Measurements from ENCODE around the gene EXOSC9. TPM values are rescaled to one million over a fixed set of nuclear protein-coding genes. Genes with fewer than 3 reads are reported as not detected.
"Not testable (repeated sequence)": the region's sequence is repeated elsewhere in the genome, so short reads cannot be mapped to it uniquely, and the experiment has no call there.

Gene EXOSC9, protein sequence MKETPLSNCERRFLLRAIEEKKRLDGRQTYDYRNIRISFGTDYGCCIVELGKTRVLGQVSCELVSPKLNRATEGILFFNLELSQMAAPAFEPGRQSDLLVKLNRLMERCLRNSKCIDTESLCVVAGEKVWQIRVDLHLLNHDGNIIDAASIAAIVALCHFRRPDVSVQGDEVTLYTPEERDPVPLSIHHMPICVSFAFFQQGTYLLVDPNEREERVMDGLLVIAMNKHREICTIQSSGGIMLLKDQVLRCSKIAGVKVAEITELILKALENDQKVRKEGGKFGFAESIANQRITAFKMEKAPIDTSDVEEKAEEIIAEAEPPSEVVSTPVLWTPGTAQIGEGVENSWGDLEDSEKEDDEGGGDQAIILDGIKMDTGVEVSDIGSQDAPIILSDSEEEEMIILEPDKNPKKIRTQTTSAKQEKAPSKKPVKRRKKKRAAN
- total RNA-seq, result 10 to 100 TPM; 12.5 to 16.0 (median 12.6) TPM
- long read RNA-seq, donor 1, partial matches to known transcripts, result 0 of 10 reads
- long read RNA-seq, donor 1, other reads (novel, unspliced or antisense), result 4 of 10 reads
- long read RNA-seq, donor 2, transcript EXOSC9-201 (12 exons, 1,481 nt), result major isoform, 9 of 15 reads
- long read RNA-seq, donor 2, partial matches to known transcripts, result 5 of 15 reads
- long read RNA-seq, donor 2, other reads (novel, unspliced or antisense), result 1 of 15 reads

DNA sequence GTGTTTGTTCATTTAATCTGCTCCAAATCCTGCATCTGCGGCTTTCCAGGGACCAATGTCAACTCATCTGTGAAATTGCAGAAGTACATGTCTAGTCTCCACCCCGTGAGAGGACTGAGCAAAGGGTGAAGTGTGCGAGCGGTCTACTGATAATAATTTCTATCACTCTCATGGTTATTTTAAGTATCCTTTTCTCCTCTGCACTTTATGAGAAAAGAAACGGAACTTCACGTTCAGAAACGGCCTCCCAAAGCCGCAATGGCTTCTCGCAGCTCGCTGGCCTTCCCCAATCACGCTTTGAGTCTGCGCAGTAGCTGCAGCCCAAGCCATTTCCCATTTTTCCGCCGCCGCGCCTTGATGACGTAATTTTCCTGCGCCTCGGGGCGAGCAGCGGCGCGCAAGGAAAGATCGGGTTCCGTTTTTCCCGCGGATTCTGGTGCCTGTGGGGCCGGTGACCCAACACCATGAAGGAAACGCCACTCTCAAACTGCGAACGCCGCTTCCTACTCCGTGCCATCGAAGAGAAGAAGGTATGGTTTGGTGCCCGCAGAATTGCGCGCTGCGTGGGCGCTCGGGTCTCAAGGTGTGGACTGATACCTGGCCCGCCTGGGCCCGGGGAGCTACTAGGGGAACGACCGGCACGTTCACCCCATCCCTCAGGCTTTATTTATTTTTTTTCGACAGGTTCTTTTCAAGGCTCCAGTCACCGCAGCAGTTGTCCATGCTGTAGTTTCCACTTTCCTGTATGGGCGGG lies at the start of gene EXOSC9:
Gene EXOSC9 (plus strand): TSS at position 363 of the 754 bp plus-strand sequence. CDS start 102 bp downstream, at position 465.
- intact Hi-C loops (cut with DNase I, micrococcal nuclease), result no loop called here
- H3K4me1 ChIP-seq (ENCODE audit: low read depth), result no peaks in the 10 kb centered on the region
- H3K4me3 ChIP-seq, result peak within 1 kb of the TSS; percentile 74

DNA sequence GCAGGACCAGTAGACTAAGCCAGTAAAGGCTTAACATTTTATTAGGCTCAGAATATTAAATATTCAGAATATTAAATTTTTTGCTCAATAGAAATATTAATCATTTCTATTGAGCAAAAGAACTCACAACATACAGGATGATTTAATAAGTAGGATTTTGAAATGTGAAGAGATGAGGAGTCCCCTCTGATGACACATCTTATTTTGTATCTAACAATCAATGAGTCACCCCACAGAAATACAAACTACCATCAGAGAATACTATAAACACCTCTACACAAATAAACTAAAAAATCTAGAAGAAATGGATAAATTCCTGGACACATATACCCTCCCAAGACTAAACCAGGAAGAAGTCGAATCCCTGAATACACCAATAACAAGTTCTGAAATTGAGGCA lies 49.0 kb upstream of the EXOSC9 start:
- H3K9me3 ChIP-seq; DNase-seq; H3K36me3 ChIP-seq (ENCODE audit: low read depth); intact Hi-C loops (cut with DNase I, micrococcal nuclease); H3K4me1 ChIP-seq (ENCODE audit: low read depth); H3K4me3 ChIP-seq; ATAC-seq: not testable (repeated sequence)

More for the DNA sequence above, at the start of gene EXOSC9:
- Histone ChIP-seq H3K9me3 (no peaks in the 10 kb centered on the region), H3K36me3 (ENCODE audit: low read depth) (no peaks in the 10 kb centered on the region)
- TF ChIP-seq, protein P1, sequence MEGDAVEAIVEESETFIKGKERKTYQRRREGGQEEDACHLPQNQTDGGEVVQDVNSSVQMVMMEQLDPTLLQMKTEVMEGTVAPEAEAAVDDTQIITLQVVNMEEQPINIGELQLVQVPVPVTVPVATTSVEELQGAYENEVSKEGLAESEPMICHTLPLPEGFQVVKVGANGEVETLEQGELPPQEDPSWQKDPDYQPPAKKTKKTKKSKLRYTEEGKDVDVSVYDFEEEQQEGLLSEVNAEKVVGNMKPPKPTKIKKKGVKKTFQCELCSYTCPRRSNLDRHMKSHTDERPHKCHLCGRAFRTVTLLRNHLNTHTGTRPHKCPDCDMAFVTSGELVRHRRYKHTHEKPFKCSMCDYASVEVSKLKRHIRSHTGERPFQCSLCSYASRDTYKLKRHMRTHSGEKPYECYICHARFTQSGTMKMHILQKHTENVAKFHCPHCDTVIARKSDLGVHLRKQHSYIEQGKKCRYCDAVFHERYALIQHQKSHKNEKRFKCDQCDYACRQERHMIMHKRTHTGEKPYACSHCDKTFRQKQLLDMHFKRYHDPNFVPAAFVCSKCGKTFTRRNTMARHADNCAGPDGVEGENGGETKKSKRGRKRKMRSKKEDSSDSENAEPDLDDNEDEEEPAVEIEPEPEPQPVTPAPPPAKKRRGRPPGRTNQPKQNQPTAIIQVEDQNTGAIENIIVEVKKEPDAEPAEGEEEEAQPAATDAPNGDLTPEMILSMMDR (IDR thresholded peaks at IDR 0.05), result no peak
- DNase-seq (peak; percentile 94 to 97 (median 96)), ATAC-seq (peak; percentile 99)

DNA sequence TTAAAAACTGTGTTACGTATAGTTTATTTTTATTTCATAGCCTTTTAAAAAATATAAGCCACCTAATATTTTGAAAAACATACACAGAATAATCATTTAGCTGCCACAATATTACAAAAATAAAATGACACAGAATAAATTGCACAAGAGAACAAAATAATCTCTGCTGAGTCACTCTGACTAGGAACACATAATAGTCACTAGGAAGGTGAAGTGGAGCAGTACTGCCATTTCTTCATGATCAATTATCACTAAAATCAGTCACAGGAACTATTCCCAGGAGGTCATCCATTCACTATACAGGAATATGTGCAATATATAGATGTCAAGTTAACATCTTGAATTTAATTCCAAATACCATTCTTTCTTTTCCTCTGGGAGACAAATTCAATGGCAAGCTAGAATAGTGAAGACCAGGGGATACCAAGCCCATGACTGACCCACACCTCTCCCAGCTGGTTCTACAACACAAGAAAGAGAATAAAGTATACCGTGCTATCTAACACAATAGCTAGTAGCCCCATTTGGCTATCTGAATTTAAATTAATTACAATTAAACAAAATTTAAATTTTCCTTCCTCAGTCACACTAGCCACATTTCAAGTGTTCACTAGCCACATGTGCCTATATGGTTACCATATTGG lies 42.1 kb upstream of the EXOSC9 start:
- no peak for DNase-seq
- Histone ChIP-seq H3K36me3 (ENCODE audit: low read depth) (no peaks in the 10 kb centered on the region), H3K4me3 (no peak overlapping the region), H3K4me1 (ENCODE audit: low read depth) (no peaks in the 10 kb centered on the region), H3K9me3 (no peaks in the 10 kb centered on the region)
- ATAC-seq, result no peak
- intact Hi-C loops (cut with DNase I, micrococcal nuclease), result no loop called here
- TF ChIP-seq, protein P1 (IDR thresholded peaks at IDR 0.05), result no peak

DNA sequence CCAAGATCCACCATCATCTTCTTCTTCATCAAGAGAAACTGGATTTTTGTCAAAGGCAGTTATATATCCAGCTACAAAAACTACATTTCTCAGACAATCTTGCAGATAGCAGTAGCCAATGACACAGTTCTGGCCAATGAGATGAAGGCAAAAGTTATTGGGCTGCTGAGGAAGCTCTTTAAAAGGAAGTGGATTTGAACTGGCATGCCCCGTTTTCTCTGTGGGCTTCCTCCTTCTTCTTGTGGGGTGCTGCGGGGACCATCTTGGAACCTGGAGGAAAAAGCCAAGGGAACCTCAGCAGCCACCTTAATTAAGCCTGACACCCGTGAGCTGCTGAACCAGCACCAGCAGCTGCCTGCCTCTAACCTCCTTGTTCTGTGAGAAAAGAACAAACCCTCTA lies 40.9 kb upstream of the EXOSC9 start:
- DNase-seq (no peak), ATAC-seq (no peak)
- H3K9me3 ChIP-seq, result no peaks in the 10 kb centered on the region
- H3K4me3 ChIP-seq, result no peak overlapping the region
- H3K4me1 ChIP-seq (ENCODE audit: low read depth), result peaks cover 2% of the 10 kb centered on the region
- H3K36me3 ChIP-seq (ENCODE audit: low read depth), result no peaks in the 10 kb centered on the region
- intact Hi-C loops (cut with DNase I, micrococcal nuclease), result no loop called here
- TF ChIP-seq, protein P1 (IDR thresholded peaks at IDR 0.05), result no peak

DNA sequence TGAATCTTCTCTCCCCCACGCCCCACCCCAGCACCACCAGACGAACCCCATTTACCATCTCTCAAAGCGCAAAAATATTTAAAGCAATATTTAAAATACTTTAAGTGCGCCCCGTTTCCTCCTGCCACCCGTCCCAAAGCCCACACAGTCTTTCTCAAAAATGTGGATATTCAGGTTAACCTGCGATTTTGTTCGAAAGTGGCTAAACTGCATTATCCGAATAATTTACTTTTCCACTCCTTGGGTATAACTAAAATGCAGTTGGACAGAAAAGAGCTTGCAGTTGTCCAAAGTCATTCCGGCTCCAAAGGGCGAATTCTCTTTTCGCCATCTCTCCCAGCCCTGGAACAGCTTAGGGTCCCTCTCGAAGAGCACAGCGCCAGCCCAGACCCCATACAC lies 36.8 kb upstream of the EXOSC9 start:
- ATAC-seq (no peak), DNase-seq (no peak)
- H3K36me3 ChIP-seq (ENCODE audit: low read depth), result no peaks in the 10 kb centered on the region
- TF ChIP-seq, protein P1 (IDR thresholded peaks at IDR 0.05), result no peak
- no peaks in the 10 kb centered on the region for H3K9me3 ChIP-seq
- H3K4me3 ChIP-seq, result no peak overlapping the region
- intact Hi-C loops (cut with DNase I, micrococcal nuclease), result no loop called here
- H3K4me1 ChIP-seq (ENCODE audit: low read depth), result peaks cover 4% of the 10 kb centered on the region

All from mucosa of descending colon (tissue), 3 donors.